Neutrophil (primary cell): ENCODE measurements around the gene GNAL.

Experiments used
- H3K27ac ChIP-seq: fragments of 200-600 bp; sonication (generic); 2 replicates; pipeline ENCODE4 v1.5.1; 2016; ENCODE audit warnings: mild to moderate bottlenecking, moderate library complexity
- H3K27me3 ChIP-seq: fragments of 200-600 bp; sonication (generic); 2 replicates; pipeline ENCODE4 v1.6.0; 2016; ENCODE audit warnings: mild to moderate bottlenecking
- H3K36me3 ChIP-seq: fragments of 200-600 bp; sonication (generic); 2 replicates; pipeline ENCODE4 v1.5.1; 2017
- H3K4me1 ChIP-seq, 2 experiments: fragments of 200-600 bp in 1 of 2; sonication (generic) in 1 of 2; 1 replicate in 1 of 2; 2 replicates in 1 of 2; pipeline versions ENCODE4 v1.5.1 to v1.6.1; 2013 to 2016; ENCODE audit warnings: low read depth in 1 of 2, low read length in 1 of 2, mild to moderate bottlenecking in 1 of 2, moderate library complexity in 1 of 2; ENCODE audit not compliant: control insufficient read depth in 1 of 2, insufficient read depth in 1 of 2
- H3K4me3 ChIP-seq, 2 experiments: fragments of 200-600 bp in 1 of 2; sonication (generic) in 1 of 2; 1 replicate in 1 of 2; 2 replicates in 1 of 2; pipeline ENCODE4 v1.5.1; 2013 to 2016; ENCODE audit warnings: low read depth in 1 of 2, low read length in 1 of 2, mild to moderate bottlenecking in 1 of 2, moderate library complexity in 1 of 2
- H3K9me3 ChIP-seq: fragments of 200-600 bp; sonication (generic); 2 replicates; pipeline ENCODE4 v1.5.1; 2016
- TF ChIP-seq, protein P1 (sequence below): fragments of 200-600 bp; sonication (generic); IDR thresholded peaks from 2 replicates; pipeline ENCODE4 v1.5.1; 2016; ENCODE audit warnings: antibody characterized with exemption

GNAL gene

GRCh38 chr18:11780042-11780441 is 91.0 kb downstream of the GNAL start:
- no peaks in the 10 kb centered on the region for H3K36me3 ChIP-seq
- H3K4me1 ChIP-seq = no peaks in the 10 kb centered on the region
- H3K27me3 ChIP-seq = peaks cover 72% of the 10 kb centered on the region
- TF ChIP-seq, protein P1, sequence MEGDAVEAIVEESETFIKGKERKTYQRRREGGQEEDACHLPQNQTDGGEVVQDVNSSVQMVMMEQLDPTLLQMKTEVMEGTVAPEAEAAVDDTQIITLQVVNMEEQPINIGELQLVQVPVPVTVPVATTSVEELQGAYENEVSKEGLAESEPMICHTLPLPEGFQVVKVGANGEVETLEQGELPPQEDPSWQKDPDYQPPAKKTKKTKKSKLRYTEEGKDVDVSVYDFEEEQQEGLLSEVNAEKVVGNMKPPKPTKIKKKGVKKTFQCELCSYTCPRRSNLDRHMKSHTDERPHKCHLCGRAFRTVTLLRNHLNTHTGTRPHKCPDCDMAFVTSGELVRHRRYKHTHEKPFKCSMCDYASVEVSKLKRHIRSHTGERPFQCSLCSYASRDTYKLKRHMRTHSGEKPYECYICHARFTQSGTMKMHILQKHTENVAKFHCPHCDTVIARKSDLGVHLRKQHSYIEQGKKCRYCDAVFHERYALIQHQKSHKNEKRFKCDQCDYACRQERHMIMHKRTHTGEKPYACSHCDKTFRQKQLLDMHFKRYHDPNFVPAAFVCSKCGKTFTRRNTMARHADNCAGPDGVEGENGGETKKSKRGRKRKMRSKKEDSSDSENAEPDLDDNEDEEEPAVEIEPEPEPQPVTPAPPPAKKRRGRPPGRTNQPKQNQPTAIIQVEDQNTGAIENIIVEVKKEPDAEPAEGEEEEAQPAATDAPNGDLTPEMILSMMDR = no peak
- no peak overlapping the region for H3K27ac ChIP-seq
- H3K9me3 ChIP-seq = no peaks in the 10 kb centered on the region
- no peak overlapping the region for H3K4me3 ChIP-seq

GRCh38 chr18:11783716-11784331 is 94.8 kb downstream of the GNAL start:
- no peak overlapping the region for H3K4me3 ChIP-seq
- H3K9me3 ChIP-seq = no peaks in the 10 kb centered on the region
- TF ChIP-seq, protein P1 = no peak
- no peak overlapping the region for H3K27ac ChIP-seq
- no peaks in the 10 kb centered on the region for H3K36me3 ChIP-seq
- H3K4me1 ChIP-seq = peaks cover 0 to 3% of the 10 kb centered on the region in 2 experiments
- H3K27me3 ChIP-seq = peaks cover 69% of the 10 kb centered on the region

DNA sequence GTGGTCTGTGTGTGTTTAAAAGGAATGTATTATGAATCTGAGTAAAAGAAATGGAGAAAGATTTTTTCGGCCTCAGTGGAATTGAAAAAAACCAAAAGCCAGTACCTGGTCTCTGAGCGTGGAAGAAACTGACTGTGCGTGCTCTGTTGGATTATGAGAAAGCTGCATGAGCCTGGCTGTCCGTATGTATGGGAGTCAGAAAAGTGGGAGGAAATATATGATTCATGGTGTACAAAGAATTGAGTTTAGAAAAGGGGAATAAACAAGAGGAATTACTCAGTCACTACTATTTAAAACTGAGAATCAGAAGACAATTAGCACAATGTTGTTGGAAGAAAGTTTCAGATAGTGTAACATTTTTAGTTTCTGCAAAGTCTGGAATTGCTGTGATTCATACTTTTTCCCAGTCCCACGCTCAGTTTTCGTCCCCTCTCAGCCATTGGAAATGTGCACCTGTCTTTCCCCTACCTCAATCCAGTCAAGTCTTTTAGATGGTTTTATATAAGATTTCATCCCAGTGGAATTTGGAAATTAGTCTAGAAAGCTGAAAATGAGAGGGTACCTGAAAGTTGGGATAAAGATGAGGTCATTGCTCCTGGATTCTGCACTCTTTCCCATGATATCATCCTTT is 95.7 kb downstream of the GNAL start:
- Histone ChIP-seq H3K4me3 (no peak overlapping the region), H3K9me3 (no peaks in the 10 kb centered on the region), H3K27ac (no peak overlapping the region), H3K27me3 (peaks cover 59% of the 10 kb centered on the region), H3K36me3 (no peaks in the 10 kb centered on the region), H3K4me1 (peaks cover 0 to 3% of the 10 kb centered on the region in 2 experiments)
- TF ChIP-seq, protein P1 = no peak

DNA sequence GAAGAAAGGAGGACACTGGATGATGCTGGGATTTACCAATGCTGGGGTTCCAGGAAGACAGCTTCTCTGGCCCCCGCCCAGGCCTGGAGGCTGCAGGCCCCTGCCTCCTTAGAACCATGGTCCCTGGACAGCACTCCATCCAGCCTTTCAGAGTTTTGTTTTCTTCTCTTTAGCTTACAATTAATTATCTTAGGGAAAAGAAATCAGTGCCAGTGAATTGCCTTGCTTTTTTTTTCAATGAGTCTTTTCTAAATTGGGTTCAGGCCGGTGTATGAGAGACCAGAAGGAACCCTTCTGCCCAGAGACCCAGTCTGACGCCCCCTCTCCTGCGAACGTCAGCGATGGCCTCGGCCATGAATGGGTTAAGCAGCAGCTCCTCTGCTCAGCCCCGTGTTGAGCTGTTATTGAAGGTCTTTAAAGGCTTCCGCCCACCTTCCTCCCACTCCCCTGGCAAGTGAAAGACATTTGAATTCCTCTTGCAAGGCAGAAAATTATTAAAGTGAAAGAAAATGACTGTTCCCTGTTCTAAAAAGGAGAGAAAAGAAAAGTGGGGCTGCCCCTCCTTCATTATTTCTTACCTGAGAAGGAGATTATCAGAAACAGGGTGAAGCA is 96.5 kb downstream of the GNAL start:
- Histone ChIP-seq H3K36me3 (no peaks in the 10 kb centered on the region), H3K4me1 (peaks cover 0 to 3% of the 10 kb centered on the region in 2 experiments), H3K27ac (no peak overlapping the region), H3K4me3 (no peak overlapping the region), H3K27me3 (peaks cover 51% of the 10 kb centered on the region), H3K9me3 (no peaks in the 10 kb centered on the region)
- TF ChIP-seq, protein P1 = no peak

DNA sequence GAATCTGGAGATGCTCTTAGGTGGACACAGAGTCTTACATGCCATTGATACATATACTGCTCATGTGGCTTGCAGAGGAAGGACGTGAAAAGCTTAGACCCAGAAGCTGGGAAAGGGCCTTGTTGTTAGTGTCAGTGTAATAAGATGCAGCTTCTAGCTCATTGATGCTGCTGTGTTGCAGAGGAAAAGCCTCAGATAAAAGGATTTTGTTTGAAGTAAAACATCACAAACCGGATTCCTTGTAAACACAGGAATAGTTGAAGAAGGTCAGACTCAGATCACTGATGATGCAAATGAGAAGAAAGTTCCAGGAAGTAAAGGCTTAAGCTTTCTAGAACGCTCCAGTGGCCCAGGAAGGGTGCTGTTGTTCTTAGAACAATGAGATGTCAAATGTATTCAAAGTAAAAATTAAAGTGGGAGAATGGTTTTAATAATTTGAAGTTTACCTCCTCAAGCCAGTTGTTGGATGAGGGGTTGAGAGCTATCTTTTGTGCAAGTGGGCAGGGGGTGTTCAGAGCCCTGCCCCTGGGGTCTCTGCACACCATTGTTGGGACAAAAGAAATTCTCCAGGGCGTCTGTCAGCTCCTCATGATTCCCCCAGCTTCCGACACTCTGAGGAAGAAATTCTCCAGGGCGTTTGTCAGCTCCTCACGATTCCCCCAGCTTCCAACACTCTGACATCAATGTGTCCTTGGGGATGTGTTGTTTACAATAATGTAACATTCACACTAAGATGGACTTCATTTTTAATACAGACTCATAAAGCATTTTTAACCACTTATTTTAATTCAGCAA is 100.8 kb downstream of the GNAL start:
- H3K27ac ChIP-seq = no peak overlapping the region
- TF ChIP-seq, protein P1 = no peak
- no peaks in the 10 kb centered on the region for H3K9me3 ChIP-seq
- peaks cover 0 to 3% of the 10 kb centered on the region in 2 experiments for H3K4me1 ChIP-seq
- no peak overlapping the region for H3K4me3 ChIP-seq
- peaks cover 12% of the 10 kb centered on the region for H3K27me3 ChIP-seq
- no peaks in the 10 kb centered on the region for H3K36me3 ChIP-seq
